Neuronal stem cell (in vitro differentiated cells): ENCODE data around the gene FCRLA.
"Not testable (repeated sequence)": the region's sequence is repeated elsewhere in the genome, so short reads cannot be mapped to it uniquely, and the experiment has no call there.

Source experiments
- DNase-seq: peaks from one replicate; pipeline ENCODE4 v3.0.0-alpha.2; 2013; ENCODE audit warnings: low spot score
- H2AFZ ChIP-seq: one replicate; pipeline ENCODE4 v1.6.1; 2013; ENCODE audit warnings: mild to moderate bottlenecking, low read length, inconsistent platforms
- H2AK5ac ChIP-seq: 2 replicates; pipeline ENCODE4 v1.6.1; 2013; ENCODE audit warnings: low read depth, mild to moderate bottlenecking, inconsistent platforms, low read length, moderate library complexity, mixed read lengths
- H2BK120ac ChIP-seq: 2 replicates; pipeline ENCODE4 v1.6.1; 2013; ENCODE audit warnings: low read depth, mild to moderate bottlenecking, inconsistent platforms, low read length, moderate library complexity, mixed read lengths
- H2BK12ac ChIP-seq: one replicate; pipeline ENCODE4 v1.6.1; 2013; ENCODE audit warnings: low read length, inconsistent platforms
- H2BK15ac ChIP-seq: 2 replicates; pipeline ENCODE4 v1.6.1; 2013; ENCODE audit warnings: mild to moderate bottlenecking, low read length, inconsistent platforms, mixed read lengths
- H2BK5ac ChIP-seq: one replicate; pipeline ENCODE4 v1.6.1; 2013; ENCODE audit warnings: inconsistent platforms, mild to moderate bottlenecking, low read length, moderate library complexity
- H3K14ac ChIP-seq: one replicate; pipeline ENCODE4 v1.6.1; 2013; ENCODE audit warnings: low read length, inconsistent platforms
- H3K18ac ChIP-seq: 2 replicates; pipeline ENCODE4 v1.6.1; 2013; ENCODE audit warnings: low read length, inconsistent platforms
- H3K23ac ChIP-seq: 2 replicates; pipeline ENCODE4 v1.6.1; 2013; ENCODE audit warnings: low read depth, mild to moderate bottlenecking, mixed read lengths, low read length, inconsistent platforms; ENCODE audit not compliant: poor library complexity
- H3K27ac ChIP-seq: replicated peaks from 3 replicates; pipeline ENCODE4 v1.5.1; 2013; ENCODE audit warnings: low read length, inconsistent platforms
- H3K27me3 ChIP-seq, 3 experiments: 2 replicates each; pipeline ENCODE4 v1.6.1; 2013; ENCODE audit warnings: low read length in 3 of 3, mild to moderate bottlenecking in 2 of 3, inconsistent platforms in 1 of 3, low read depth in 1 of 3, mixed read lengths in 1 of 3, moderate library complexity in 1 of 3; ENCODE audit not compliant: control insufficient read depth in 3 of 3, insufficient read depth in 3 of 3
- H3K36me3 ChIP-seq, 2 donors: replicated peaks in 1 of 2; 2 replicates each; pipeline ENCODE4 v1.6.1; 2013; ENCODE audit warnings: low read length in 2 of 2; ENCODE audit not compliant: control insufficient read depth in 2 of 2, insufficient read depth in 2 of 2
- H3K4ac ChIP-seq: 2 replicates; pipeline ENCODE4 v1.6.1; 2013; ENCODE audit warnings: inconsistent platforms, mild to moderate bottlenecking, low read length, moderate library complexity
- H3K4me1 ChIP-seq, 2 donors: 1 replicate in 1 of 2; 2 replicates in 1 of 2; pipeline ENCODE4 v1.6.1; 2013; ENCODE audit warnings: low read length in 2 of 2, low read depth in 1 of 2; ENCODE audit not compliant: control insufficient read depth in 2 of 2, insufficient read depth in 1 of 2
- H3K4me2 ChIP-seq: one replicate; pipeline ENCODE4 v1.6.1; 2013; ENCODE audit warnings: mild to moderate bottlenecking, low read length, inconsistent platforms; ENCODE audit not compliant: insufficient read depth, poor library complexity, severe bottlenecking
- H3K4me3 ChIP-seq, 2 donors: 2 replicates each; pipeline ENCODE4 v1.5.1; 2013; ENCODE audit warnings: low read length in 2 of 2, mild to moderate bottlenecking in 2 of 2, inconsistent platforms in 1 of 2, moderate library complexity in 1 of 2
- H3K79me1 ChIP-seq: one replicate; pipeline ENCODE4 v1.6.1; 2013; ENCODE audit warnings: low read depth, mild to moderate bottlenecking, inconsistent platforms, low read length, moderate library complexity
- H3K9ac ChIP-seq: one replicate; pipeline ENCODE4 v1.6.1; 2013; ENCODE audit warnings: mild to moderate bottlenecking, low read depth, low read length, inconsistent platforms; ENCODE audit not compliant: poor library complexity
- H3K9me3 ChIP-seq, 2 donors: replicated peaks in 1 of 2; 2 replicates each; pipeline versions ENCODE3 to v1.6.1; 2013; ENCODE audit warnings: low read length in 2 of 2, mild to moderate bottlenecking in 2 of 2, inconsistent platforms in 1 of 2, low read depth in 1 of 2, mixed read lengths in 1 of 2, moderate library complexity in 1 of 2; ENCODE audit not compliant: control insufficient read depth in 2 of 2, insufficient read depth in 1 of 2
- H4K8ac ChIP-seq: one replicate; pipeline ENCODE4 v1.6.1; 2013; ENCODE audit warnings: low read depth, mild to moderate bottlenecking, inconsistent platforms, low read length, moderate library complexity
- H4K91ac ChIP-seq: one replicate; pipeline ENCODE4 v1.6.1; 2013; ENCODE audit warnings: low read length, low read depth, mild to moderate bottlenecking, inconsistent platforms; ENCODE audit not compliant: poor library complexity
- WGBS, 2 donors: extraction: QIAGEN DNeasy Blood & Tissue Kit; methylation state at CpG; one replicate each; pipeline ENCODE4 v1.1.7; 2013; ENCODE audit warnings: missing lambda C conversion rate in 2 of 2, mixed read lengths in 1 of 2; ENCODE audit not compliant: insufficient read length in 2 of 2, insufficient replicate concordance in 1 of 2; ENCODE audit errors: extremely low coverage in 2 of 2; 5-methylcytosine and 5-hydroxymethylcytosine counted together

Gene FCRLA

DNA sequence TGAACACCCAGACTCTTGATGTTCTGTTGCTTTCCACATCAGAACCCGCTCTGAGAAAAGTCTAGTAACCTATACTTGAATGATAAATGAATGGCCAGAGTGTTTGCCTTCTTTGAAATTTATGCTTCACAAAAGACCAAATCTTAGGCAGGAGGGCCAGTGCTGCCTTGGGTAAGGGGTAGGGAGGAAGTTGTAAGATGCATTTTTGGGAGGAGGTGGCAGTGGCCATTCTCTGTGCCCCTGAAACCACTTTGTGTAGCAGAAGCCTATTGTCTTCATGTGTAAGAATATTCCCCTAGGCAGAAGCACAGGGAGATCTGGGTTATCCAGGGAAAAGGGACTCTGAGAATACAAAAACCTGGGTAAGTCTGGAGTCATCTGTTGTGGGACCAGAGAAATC is 43.5 kb upstream of the FCRLA start:
- not testable (repeated sequence) for H4K91ac ChIP-seq, H3K4ac ChIP-seq, H3K79me1 ChIP-seq, H2BK120ac ChIP-seq, H3K27me3 ChIP-seq, H3K9me3 ChIP-seq, H3K27ac ChIP-seq, H2BK5ac ChIP-seq, H3K4me1 ChIP-seq, DNase-seq, H3K23ac ChIP-seq, H3K4me3 ChIP-seq, H2BK15ac ChIP-seq, H3K14ac ChIP-seq, H3K18ac ChIP-seq, H3K36me3 ChIP-seq, H2BK12ac ChIP-seq, H2AFZ ChIP-seq, H4K8ac ChIP-seq, H2AK5ac ChIP-seq, H3K9ac ChIP-seq, H3K4me2 ChIP-seq
- no CpG with 5 or more reads among the region's 1 CpG for WGBS, 2 donors

DNA sequence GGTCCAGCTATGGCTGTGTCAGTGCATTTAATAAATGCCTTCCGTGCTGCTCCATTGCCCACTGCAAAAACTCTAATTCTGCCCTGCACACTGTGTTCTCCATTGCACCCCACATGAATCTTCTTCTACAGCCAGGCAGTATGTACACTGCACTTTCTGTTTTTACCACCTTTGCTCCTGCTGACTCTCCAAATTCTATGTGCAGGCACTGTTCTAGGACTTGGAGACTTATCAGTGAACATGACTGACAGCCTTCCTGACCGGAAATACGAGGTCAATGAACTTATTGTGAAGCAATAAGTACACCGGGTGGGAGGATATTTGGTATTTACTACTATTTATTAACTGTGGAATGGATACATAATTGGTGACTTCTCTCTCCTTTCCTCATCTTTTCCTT is 42.3 kb upstream of the FCRLA start:
- not testable (repeated sequence) for H2BK5ac ChIP-seq, H3K36me3 ChIP-seq, H4K91ac ChIP-seq, H2BK15ac ChIP-seq, H3K4me3 ChIP-seq, H2AFZ ChIP-seq, H3K4me2 ChIP-seq, H3K9ac ChIP-seq, H3K9me3 ChIP-seq, H4K8ac ChIP-seq, DNase-seq, H3K79me1 ChIP-seq, H3K4ac ChIP-seq, H3K27me3 ChIP-seq, H3K23ac ChIP-seq, H3K18ac ChIP-seq, H3K4me1 ChIP-seq, H3K27ac ChIP-seq, H2AK5ac ChIP-seq, H2BK12ac ChIP-seq, H2BK120ac ChIP-seq, H3K14ac ChIP-seq
- WGBS, 2 donors: no CpG with 5 or more reads among the region's 4 CpGs

DNA sequence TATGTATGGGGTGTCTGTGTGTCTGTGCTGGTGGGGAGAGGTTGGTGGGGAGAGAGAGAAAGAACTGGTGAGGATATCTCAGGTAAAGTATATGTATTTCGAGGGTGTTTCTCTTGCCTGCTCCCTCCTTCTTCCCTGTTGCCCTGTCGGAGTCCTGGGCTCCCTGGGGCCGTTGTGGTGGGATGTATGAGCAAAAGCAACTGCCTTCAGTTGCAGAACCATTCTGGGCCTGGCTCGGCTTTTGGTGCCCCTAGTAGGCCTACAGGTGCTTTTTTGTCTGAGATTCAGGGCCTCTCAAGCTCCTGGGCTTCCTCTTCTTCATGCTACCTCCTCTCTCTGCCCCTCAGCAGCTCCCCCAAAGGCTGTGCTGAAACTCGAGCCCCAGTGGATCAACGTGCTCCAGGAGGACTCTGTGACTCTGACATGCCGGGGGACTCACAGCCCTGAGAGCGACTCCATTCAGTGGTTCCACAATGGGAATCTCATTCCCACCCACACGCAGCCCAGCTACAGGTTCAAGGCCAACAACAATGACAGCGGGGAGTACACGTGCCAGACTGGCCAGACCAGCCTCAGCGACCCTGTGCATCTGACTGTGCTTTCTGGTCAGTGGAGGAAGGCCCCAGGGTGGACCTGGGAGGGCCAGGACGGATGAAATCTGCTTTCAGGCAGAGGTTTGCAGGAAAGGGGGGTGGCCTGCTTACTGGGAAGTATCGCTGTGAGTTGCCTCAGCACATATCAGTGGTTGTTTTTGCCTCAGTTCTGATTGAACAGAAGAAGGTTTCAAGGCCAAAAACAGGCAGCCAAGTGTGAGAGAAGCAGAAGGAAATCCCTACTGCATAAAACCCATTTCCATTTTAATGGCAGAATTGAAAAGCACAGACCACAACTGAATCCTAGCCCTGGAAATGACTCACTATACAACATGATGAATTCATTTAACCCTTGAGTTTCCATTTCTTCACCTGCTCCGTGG is 35.7 kb upstream of the FCRLA start:
- H2BK120ac ChIP-seq, H3K4ac ChIP-seq, H2BK15ac ChIP-seq, H3K18ac ChIP-seq, H3K9me3 ChIP-seq, H3K27ac ChIP-seq, H3K4me3 ChIP-seq, H3K14ac ChIP-seq, H3K27me3 ChIP-seq, H3K4me1 ChIP-seq, H3K36me3 ChIP-seq, H2AK5ac ChIP-seq, H3K9ac ChIP-seq, H4K91ac ChIP-seq, H4K8ac ChIP-seq, H2AFZ ChIP-seq, H3K4me2 ChIP-seq, DNase-seq, H2BK12ac ChIP-seq, H2BK5ac ChIP-seq, H3K23ac ChIP-seq, H3K79me1 ChIP-seq: not testable (repeated sequence)
- no CpG with 5 or more reads among the region's 15 CpGs for WGBS, 2 donors

- H2BK5ac ChIP-seq, H3K9ac ChIP-seq, H4K91ac ChIP-seq, H3K36me3 ChIP-seq, H3K23ac ChIP-seq, H2BK12ac ChIP-seq, H4K8ac ChIP-seq, DNase-seq, H2BK120ac ChIP-seq, H2AFZ ChIP-seq, H3K4me1 ChIP-seq, H3K4ac ChIP-seq, H2BK15ac ChIP-seq, H3K9me3 ChIP-seq, H2AK5ac ChIP-seq, H3K18ac ChIP-seq, H3K4me2 ChIP-seq, H3K27ac ChIP-seq, H3K4me3 ChIP-seq, H3K79me1 ChIP-seq, H3K14ac ChIP-seq: not testable (repeated sequence)
- WGBS, 2 donors: no CpG with 5 or more reads among the region's 7 CpGs
- H3K27me3 ChIP-seq: peaks cover 0 to 21% (median 0%) of the 10 kb centered on the region in 3 experiments
These were observed 33.6 kb upstream of the FCRLA start for GRCh38 chr1:161673437-161673836.
